Measurements from ENCODE around the gene GALNT18. TPM values are rescaled to one million over a fixed set of nuclear protein-coding genes. Genes with fewer than 3 reads are reported as not detected.

GALNT18 gene
- total and polyA plus RNA-seq, 9 donors: 3.0 to 13.2 (median 7.7) TPM

GRCh38 chr11:11545285-11546275 is 76.2 kb downstream of the GALNT18 start:
- H3K4me1 ChIP-seq (ENCODE audit: insufficient read depth): no peaks in the 10 kb centered on the region

GRCh38 chr11:11543656-11544055 is 78.1 kb downstream of the GALNT18 start:
- Histone ChIP-seq H3K4me3 (no peak overlapping the region), H3K4me1 (ENCODE audit: insufficient read depth) (peaks cover 9% of the 10 kb centered on the region), H3K9me3 (no peaks in the 10 kb centered on the region), H3K36me3 (no peaks in the 10 kb centered on the region), H3K27me3 (no peaks in the 10 kb centered on the region), H3K27ac (no peak overlapping the region)
- no peak for TF ChIP-seq EP300 (IDR thresholded peaks at IDR 0.05)
- no peak for TF ChIP-seq POLR2A (IDR thresholded peaks at IDR 0.05)
- TF ChIP-seq, protein P1, sequence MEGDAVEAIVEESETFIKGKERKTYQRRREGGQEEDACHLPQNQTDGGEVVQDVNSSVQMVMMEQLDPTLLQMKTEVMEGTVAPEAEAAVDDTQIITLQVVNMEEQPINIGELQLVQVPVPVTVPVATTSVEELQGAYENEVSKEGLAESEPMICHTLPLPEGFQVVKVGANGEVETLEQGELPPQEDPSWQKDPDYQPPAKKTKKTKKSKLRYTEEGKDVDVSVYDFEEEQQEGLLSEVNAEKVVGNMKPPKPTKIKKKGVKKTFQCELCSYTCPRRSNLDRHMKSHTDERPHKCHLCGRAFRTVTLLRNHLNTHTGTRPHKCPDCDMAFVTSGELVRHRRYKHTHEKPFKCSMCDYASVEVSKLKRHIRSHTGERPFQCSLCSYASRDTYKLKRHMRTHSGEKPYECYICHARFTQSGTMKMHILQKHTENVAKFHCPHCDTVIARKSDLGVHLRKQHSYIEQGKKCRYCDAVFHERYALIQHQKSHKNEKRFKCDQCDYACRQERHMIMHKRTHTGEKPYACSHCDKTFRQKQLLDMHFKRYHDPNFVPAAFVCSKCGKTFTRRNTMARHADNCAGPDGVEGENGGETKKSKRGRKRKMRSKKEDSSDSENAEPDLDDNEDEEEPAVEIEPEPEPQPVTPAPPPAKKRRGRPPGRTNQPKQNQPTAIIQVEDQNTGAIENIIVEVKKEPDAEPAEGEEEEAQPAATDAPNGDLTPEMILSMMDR (IDR thresholded peaks at IDR 0.05): no peak
- WGBS, 3 donors: 88 to 96% (median 90%) methylated on average over 7 of the region's 7 CpGs
- intact Hi-C loops (cut with DNase I): no loop called here
- no peak for DNase-seq

More at GRCh38 chr11:11545285-11546275, 76.2 kb downstream of the GALNT18 start:
- intact Hi-C loops (cut with DNase I): no loop called here
- H3K27me3 ChIP-seq: no peaks in the 10 kb centered on the region
- TF ChIP-seq, protein P1 (IDR thresholded peaks at IDR 0.05): no peak
- TF ChIP-seq POLR2A (IDR thresholded peaks at IDR 0.05) (no peak), EP300 (IDR thresholded peaks at IDR 0.05) (no peak)
- 88 to 91% (median 89%) methylated on average over 5 of the region's 5 CpGs for WGBS, 3 donors
- DNase-seq: no peak
- no peaks in the 10 kb centered on the region for H3K9me3 ChIP-seq
- H3K27ac ChIP-seq: no peak overlapping the region
- H3K36me3 ChIP-seq: no peaks in the 10 kb centered on the region
- no peak overlapping the region for H3K4me3 ChIP-seq

GRCh38 chr11:11540157-11540556 is 81.6 kb downstream of the GALNT18 start:
- Histone ChIP-seq H3K36me3 (no peaks in the 10 kb centered on the region), H3K27ac (no peak overlapping the region), H3K4me1 (ENCODE audit: insufficient read depth) (peaks cover 14% of the 10 kb centered on the region), H3K27me3 (no peaks in the 10 kb centered on the region), H3K9me3 (no peaks in the 10 kb centered on the region), H3K4me3 (no peak overlapping the region)
- 72 to 87% (median 76%) methylated on average over 6 of the region's 6 CpGs for WGBS, 3 donors
- intact Hi-C loops (cut with DNase I): no loop called here
- TF ChIP-seq, protein P1 (IDR thresholded peaks at IDR 0.05): no peak
- TF ChIP-seq EP300 (IDR thresholded peaks at IDR 0.05) (no peak), POLR2A (IDR thresholded peaks at IDR 0.05) (no peak)
- no peak for DNase-seq

GRCh38 chr11:11538277-11538960 is 83.4 kb downstream of the GALNT18 start:
- intact Hi-C loops (cut with DNase I): no loop called here
- Histone ChIP-seq H3K27ac (peak overlapping the region in 1 of 2 donors; percentile 45), H3K36me3 (no peaks in the 10 kb centered on the region), H3K27me3 (no peaks in the 10 kb centered on the region), H3K4me3 (no peak overlapping the region), H3K9me3 (no peaks in the 10 kb centered on the region), H3K4me1 (ENCODE audit: insufficient read depth) (peaks cover 19% of the 10 kb centered on the region)
- TF ChIP-seq POLR2A (IDR thresholded peaks at IDR 0.05) (no peak), EP300 (IDR thresholded peaks at IDR 0.05) (no peak)
- TF ChIP-seq, protein P1 (IDR thresholded peaks at IDR 0.05): no peak
- 22 to 30% (median 24%) methylated on average over 12 of the region's 12 CpGs for WGBS, 3 donors
- peak; percentile 22 to 70 (median 47) for DNase-seq

Data from ovary (tissue), 9 donors.